GM19193 (cell line): ENCODE measurements around the gene BATF.
A peak's percentile ranks its signal among the peaks of the same experiment; 100 is the strongest.

Experiments used
- POLR2A ChIP-seq: IDR thresholded peaks from 4 replicates; pipeline ENCODE4 v1.6.1; 2011; ENCODE audit not compliant: insufficient read depth, insufficient read length; ENCODE audit errors: extremely low read depth

The BATF gene

DNA sequence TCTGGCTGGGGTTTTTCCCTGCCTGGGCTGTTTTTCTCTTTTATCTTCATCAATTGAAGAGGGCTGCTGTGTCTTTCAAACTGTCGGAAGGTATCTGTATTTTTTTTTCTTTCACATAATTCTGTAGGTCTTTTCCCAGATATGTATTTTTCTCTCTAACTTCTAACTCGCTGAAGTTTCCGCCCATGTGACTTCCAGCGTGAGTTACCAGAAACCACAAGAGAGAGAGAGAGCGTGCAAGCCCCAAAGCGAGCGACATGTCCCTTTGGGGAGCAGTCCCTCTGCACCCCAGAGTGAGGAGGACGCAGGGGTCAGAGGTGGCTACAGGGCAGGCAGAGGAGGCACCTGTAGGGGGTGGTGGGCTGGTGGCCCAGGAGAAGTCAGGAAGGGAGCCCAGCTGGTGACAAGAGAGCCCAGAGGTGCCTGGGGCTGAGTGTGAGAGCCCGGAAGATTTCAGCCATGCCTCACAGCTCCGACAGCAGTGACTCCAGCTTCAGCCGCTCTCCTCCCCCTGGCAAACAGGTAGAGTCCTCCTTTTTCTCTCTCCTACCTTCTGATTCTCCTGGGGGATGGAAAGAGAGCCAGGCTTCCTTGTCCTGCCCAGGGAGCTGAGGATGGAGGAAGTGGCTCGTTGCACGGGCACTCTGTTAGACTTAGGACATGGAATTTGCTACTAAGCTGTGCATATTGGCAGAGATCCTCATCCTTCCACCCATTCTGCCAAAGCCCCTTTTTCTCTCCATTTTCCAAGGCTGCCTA is at the start of gene BATF:
Gene BATF, plus strand, starts transcription at position 246 of the 759 bp plus-strand sequence. Its CDS starts 214 bp downstream, at position 460.
- TF ChIP-seq POLR2A: peak; percentile 96

GRCh38 chr14:75476274-75476995 is 45.8 kb upstream of the BATF start:
- no peak for TF ChIP-seq POLR2A

DNA sequence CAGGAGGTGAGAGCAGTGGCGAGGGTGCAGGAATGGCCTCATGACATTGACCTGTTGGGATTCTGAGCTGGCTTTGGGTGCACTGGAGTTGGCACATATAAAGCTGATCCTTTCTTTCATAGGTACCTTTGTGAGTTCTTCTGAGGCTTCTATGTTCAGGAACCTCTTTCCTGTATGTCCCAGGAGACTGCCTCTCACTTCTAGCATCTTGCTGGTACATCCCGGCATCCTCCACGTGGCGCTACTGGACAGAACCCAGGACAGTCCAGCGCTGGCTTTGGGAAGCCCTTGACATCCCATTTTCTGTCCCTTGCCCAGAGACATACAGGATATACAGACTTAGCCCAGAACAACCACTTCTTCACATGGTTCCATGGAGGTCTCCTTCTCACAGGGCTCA is 44.4 kb upstream of the BATF start:
- TF ChIP-seq POLR2A: no peak

DNA sequence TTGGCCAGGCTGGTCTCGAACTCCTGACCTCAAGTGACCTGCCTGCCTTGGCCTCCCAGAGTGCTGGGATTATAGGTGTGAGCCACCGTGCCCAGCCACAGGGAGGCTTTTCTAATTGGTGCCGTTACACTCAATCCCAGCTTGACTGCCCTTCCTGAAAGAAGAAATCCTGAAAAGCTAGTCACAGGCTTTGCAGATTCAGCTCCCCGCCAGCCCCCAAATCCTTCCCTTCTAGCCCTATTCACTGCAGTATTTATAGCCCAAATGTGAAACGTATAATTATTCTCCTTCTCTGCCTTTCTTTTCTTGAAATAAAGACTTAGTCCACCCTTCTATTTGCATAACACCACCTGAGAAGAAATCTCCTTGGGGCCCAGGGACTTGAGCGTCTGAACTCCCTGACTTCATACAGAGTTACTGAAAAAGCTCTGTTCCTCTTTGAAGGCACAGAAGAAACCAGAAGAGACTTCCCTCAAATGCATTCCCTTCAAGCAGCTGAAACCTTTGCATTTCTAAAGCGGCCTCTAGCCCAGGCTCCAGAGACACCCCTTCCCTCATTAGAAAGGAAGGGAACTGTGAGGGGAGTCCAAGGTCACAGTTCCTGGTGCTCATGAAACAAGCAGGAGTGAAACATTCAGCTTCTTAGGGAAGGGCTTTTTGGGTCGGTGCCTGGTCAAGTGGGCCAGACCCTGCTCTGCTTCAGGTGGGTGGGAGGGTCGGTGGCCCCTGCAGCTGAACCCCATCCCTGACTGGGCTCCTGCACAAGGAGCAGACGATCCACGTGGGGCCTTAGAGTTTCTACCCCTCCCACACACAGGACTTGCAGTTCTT is 42.3 kb upstream of the BATF start:
- no peak for TF ChIP-seq POLR2A

- TF ChIP-seq POLR2A: no peak
These were observed 39.9 kb upstream of the BATF start for GRCh38 chr14:75482366-75482765.

- TF ChIP-seq POLR2A: no peak
These were observed 37.4 kb upstream of the BATF start for GRCh38 chr14:75484711-75485429.

GRCh38 chr14:75486318-75486717 is 36.0 kb upstream of the BATF start:
- no peak for TF ChIP-seq POLR2A

DNA sequence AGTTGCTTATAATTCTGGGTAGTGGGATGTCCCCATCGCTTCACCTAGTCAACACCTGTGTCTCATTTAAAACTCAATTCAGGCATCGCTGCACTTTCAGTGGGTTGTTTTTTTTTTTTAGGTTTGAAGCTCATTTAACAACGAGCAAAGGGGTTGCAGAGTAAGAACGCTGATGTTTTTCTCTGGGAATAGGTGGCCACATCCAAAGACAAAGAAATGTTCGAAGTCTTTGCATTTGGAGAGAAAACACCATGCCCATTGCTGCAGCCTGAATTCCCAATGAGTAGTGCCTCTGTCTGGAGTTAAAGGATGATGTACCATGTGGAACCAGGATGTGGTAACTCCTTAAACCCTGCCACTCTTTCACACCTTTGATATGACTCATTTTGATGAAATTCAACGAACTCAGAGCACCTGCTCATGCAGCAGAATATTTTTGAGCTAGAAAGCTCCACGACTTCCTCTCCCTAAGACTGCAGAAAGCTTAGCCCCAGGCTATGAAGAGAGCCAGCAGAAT is 35.1 kb upstream of the BATF start:
- no peak for TF ChIP-seq POLR2A

DNA sequence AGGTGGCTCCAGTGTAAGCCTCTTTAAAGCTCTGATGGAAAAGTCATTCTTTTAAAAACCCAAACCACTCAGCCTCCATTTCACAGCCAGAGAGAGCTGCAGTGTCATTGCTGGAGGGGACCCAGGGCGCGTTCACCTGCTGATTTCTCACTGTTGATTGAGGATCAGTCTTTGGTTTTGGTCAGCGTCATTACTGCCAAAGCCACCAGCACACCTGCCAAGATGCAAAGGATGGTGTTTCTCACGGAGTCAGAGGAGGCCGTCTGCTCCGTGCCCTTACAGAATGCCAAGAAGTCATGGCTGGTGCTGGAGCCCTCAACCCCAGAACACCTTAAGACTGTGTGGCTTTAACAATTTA is 32.8 kb upstream of the BATF start:
- TF ChIP-seq POLR2A: no peak

DNA sequence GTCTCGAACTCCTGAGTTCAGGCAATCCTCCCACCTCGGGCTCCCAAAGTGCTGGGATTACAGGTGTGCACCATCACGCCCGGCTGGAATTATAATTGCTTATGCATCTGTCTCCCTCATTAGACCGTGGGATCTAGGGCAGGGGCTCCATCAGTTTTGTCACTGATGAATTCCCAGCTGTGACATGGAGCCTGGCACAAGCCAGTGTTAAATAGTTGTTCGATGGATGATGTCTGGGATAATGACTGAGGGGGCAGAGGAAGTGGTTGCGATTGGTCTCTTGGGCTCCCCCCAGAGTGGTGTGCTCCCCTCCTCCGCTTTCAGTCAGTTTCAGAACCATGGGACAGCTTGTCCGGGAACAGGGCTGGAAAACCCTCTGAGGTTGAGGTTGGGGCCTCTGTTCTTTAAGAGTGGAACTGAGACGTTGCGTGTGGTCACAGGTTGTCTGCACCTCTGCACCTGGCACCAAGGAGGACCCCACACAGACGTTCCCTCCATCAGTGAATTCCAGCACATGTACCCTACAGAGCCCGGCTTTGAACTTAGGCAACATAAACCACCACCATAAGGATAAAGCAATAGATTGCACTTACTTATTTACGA is 30.8 kb upstream of the BATF start:
- no peak for TF ChIP-seq POLR2A

GRCh38 chr14:75492832-75493591 is 29.3 kb upstream of the BATF start:
- TF ChIP-seq POLR2A: no peak

DNA sequence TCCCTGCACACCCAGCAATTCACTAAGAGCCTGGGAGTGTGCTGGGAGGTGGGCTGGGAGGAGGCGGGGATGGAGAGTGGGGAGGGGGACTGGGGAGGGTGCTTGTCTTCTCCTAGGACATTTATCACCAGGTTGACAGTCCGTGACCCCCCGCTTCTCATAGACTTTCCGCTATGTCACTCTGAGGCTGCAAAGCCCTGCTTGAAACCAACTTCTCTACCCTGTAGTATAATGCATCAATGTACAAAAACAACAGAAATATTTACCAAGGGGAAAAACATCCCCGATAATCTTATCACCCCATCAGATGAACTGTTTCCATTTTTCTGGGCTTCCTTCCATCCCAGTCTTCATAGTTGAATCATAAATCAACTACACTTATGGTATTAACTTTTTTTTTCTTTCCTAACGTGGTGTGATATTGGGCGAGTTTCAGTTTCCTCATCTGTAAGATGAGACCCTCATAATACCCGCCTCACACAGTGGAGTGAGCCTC is 28.6 kb upstream of the BATF start:
- no peak for TF ChIP-seq POLR2A

GRCh38 chr14:75494896-75495295 is 27.4 kb upstream of the BATF start:
- TF ChIP-seq POLR2A: no peak
